Epithelial cell of esophagus (primary cell): ENCODE data around the gene ST6GAL2.

Experiments
- DNase-seq: peaks from one replicate; pipeline ENCODE4 v3.0.0; 2010; ENCODE audit warnings: low read depth
- H3K4me3 ChIP-seq: 2 replicates; pipeline ENCODE4 v1.5.1; 2011; ENCODE audit warnings: mild to moderate bottlenecking, low read length, control low read depth
- TF ChIP-seq, protein P1 (sequence below): IDR thresholded peaks from 2 replicates; pipeline ENCODE4 v1.5.1; 2011; ENCODE audit warnings: low read depth, mild to moderate bottlenecking, low read length, control low read depth, inconsistent platforms; ENCODE audit not compliant: insufficient read depth; ENCODE audit errors: missing control alignments

The ST6GAL2 gene

DNA sequence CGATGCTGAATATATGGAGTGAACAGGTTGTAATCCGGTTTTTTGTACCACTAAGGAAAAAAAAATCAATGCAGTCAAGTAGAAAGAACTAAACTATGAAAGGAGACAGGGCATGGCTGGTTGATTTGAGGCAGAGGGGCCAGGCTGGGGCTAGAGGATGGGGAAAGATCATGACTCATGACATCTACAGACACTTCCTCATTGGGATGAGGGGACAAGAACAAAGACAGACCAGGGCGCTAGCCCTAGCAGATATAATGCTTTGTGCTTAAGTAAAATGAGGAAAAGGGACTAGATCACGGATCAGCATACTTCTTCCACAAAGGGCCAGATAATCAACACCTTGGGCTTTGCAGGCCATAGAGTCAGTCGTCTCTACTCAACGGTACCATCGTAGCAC is 55.8 kb downstream of the ST6GAL2 start:
- no peak for DNase-seq
- TF ChIP-seq, protein P1, sequence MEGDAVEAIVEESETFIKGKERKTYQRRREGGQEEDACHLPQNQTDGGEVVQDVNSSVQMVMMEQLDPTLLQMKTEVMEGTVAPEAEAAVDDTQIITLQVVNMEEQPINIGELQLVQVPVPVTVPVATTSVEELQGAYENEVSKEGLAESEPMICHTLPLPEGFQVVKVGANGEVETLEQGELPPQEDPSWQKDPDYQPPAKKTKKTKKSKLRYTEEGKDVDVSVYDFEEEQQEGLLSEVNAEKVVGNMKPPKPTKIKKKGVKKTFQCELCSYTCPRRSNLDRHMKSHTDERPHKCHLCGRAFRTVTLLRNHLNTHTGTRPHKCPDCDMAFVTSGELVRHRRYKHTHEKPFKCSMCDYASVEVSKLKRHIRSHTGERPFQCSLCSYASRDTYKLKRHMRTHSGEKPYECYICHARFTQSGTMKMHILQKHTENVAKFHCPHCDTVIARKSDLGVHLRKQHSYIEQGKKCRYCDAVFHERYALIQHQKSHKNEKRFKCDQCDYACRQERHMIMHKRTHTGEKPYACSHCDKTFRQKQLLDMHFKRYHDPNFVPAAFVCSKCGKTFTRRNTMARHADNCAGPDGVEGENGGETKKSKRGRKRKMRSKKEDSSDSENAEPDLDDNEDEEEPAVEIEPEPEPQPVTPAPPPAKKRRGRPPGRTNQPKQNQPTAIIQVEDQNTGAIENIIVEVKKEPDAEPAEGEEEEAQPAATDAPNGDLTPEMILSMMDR = no peak
- no peak overlapping the region for H3K4me3 ChIP-seq

DNA sequence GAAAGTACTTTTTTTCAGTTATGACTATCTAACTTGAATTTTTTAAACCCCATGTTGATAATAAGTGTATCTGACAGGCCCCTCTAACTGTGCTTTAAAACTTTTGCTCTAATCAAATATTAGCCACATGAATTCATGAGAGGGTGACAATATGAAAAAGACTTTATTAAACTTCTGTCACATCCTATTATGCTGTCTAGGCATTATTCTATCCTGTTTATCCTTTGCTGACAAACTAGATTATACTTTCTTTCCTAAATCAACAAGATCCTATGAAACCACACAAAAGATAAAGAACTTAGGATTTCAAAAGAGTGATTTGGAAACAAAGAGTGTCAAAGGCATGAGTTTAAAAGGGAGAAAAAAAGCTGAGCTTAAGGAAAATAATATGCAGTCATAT is 57.8 kb downstream of the ST6GAL2 start:
- H3K4me3 ChIP-seq = no peak overlapping the region
- DNase-seq = no peak
- TF ChIP-seq, protein P1 = no peak

DNA sequence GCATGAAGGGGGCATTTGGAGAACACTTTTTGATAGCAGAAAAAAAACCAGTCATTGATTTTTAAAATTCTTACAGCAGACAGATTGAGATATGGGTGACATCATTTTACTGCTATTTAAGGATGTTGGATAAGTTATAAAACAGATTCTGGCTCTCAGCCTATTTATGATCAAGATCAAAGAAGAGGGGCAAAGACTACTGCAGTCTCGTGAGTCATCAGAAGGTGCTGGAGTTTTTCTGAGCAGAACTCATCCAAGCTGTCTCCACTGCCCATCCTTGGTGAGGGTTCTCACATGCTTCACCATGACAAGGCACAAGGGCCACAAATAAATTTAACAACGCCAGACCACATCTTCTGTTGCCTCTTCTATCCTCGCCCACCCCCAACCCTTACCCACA is 58.8 kb downstream of the ST6GAL2 start:
- TF ChIP-seq, protein P1 = no peak
- no peak for DNase-seq
- no peak overlapping the region for H3K4me3 ChIP-seq

DNA sequence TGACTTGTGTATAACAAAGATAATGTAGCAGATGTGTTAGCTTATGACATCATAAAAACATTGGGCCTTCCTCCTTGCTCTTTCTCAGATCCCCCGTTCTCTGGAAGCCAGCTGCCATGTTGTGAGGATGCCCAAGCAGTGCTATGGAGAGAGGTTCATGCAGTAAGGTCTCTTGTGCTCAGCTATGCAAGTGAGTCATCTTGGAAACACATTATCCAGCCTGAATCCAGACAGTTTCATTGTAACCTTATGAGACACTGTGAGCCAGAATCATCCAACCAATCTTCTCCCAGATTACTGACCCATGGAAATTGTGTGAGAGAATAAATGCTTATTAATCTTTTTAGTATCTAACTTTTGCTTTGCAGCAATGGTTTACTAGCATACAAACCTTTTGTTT is 60.8 kb downstream of the ST6GAL2 start:
- no peak for DNase-seq
- H3K4me3 ChIP-seq = no peak overlapping the region
- TF ChIP-seq, protein P1 = no peak

DNA sequence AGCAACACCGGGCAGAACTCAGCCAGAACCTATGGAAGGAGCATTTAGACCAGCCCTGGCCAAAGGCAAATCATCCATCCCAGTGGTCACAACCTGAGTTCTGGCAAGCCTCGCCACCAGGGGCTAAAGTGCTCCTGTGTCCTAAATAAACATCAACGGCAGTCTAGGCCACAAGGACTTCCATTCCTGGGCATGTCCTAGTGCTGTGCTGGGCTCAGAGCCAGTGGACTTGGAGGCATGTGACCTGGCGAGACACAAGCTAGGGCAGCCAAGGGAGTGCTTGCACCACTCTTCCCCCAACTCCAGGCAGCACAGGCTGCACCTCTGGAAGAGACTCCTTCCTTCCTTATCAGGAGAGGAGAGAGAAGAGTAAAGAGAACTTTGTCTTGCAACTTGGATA is 69.0 kb downstream of the ST6GAL2 start:
- TF ChIP-seq, protein P1 = no peak
- H3K4me3 ChIP-seq = no peak overlapping the region
- DNase-seq = no peak

DNA sequence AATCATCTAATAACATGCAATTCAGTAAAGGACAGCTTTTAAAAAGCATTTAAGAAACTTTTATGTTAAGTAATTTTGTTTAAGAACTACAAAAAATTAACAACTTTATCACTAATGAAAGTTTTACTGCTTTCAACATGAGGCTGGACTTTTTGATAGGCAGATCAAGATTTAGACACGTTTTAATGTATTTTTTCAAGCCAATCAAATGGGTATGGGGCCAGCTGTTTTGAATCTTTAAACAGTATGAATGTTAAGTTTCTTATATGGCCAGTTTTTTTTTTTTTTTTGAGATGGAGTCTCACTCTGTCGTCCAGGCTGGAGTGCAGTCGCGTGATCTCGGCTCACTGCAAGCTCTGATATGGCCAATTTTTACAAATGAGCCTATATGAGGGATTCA is 73.1 kb downstream of the ST6GAL2 start:
- H3K4me3 ChIP-seq = no peak overlapping the region
- no peak for DNase-seq
- TF ChIP-seq, protein P1 = no peak

DNA sequence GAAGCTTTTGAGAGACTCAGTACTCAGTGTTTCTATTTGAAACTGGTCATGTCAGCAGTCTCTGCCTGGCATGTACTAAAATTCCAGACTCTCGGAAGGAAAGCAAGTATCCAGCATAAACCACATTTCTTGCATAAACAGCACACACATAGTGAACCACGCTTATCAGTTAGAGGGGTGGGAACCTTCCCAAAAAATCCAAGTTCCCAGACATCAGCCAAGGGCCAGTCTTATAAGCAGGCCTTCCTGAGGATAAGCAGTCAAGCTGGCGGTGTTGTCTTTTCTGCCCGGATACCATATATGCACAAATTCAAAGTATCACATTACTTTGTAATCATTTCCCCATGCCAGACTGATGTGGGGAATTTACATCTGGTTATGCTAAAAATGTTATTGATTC is 73.6 kb downstream of the ST6GAL2 start:
- DNase-seq = no peak
- TF ChIP-seq, protein P1 = no peak
- H3K4me3 ChIP-seq = no peak overlapping the region
